ENCODE measurements around the gene EHD4.

The EHD4 gene

DNA sequence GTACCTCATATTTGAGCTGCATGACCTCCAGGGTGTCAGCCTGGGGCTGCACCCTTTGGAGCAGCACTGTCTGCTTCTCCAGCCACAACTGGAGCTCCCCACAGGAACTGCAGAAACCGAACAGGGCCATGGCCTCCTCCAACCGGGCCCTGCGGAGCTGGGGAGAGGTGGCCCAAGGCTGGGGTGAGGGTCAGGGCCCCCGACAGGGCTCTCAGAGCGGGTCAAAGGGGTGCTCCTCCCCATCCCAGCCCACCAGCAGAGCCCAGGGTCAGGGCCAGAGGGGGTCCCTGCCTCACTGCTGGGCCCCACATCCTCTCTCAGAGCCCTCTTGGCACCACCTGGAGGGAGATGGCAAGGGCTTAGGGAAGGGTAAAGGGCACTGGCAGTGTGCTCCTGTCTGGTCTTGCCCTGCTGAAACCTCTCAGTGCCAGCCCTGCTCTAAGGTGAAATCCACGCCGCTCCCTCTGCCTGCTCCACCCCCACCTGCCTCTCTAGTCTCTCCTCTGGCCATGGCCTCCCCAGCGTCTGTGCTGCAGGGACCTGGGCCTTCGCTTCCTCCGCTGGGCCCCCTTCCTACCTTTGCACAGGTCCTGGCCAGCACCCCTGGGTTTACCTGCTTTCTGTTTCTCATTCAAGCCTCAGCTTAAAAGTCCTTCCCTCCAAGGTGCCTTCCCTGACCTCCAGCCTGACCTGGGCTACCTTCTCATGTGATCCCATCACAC, 92.0 kb downstream of the EHD4 start:
- no peak for DNase-seq (ENCODE audit: low read depth)

DNA sequence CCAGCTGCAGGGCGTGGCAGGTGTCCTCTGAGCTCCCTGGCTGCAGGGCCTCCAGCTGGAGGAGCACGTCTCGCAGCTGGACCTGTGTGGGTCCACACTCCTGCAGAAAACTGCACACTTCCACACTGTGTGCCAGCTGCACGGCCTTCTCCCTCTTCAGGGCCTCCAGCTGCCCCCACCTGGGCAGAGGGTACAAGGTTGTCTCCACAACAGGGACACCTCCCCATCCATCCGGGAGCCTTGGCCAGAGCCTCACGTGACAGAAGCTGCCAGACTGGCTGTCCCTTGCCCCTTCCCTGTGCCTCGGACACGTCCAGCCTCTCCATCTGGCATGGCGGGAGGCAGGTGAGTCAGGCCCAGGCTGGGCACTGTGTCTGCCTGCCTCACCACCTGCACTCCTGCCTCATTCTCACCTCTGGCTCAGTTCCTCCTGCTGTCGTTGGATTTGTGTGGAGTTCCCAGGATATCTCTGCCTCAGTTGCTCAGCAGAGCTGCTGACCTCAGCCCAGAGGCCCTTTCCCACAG, 93.0 kb downstream of the EHD4 start:
- no peak for DNase-seq (ENCODE audit: low read depth)

DNA sequence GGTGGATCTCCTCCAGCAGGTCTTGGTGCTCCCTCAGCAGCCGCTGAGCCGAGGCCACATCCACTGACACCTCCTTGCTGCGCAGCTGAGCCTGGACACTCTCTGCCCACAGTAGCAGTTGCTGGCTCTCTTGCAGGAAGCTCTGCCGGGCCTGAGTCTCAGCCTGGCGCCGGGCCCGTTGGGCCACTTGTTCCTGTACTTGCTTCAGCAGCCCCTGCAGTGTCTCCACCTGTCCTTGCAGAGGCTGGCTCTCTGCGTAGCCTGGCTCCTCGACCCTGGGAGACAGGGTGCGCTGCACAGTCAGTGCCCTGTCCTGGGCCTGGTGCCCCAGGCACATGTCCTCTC, 94.0 kb downstream of the EHD4 start:
- no peak for DNase-seq (ENCODE audit: low read depth)

DNA sequence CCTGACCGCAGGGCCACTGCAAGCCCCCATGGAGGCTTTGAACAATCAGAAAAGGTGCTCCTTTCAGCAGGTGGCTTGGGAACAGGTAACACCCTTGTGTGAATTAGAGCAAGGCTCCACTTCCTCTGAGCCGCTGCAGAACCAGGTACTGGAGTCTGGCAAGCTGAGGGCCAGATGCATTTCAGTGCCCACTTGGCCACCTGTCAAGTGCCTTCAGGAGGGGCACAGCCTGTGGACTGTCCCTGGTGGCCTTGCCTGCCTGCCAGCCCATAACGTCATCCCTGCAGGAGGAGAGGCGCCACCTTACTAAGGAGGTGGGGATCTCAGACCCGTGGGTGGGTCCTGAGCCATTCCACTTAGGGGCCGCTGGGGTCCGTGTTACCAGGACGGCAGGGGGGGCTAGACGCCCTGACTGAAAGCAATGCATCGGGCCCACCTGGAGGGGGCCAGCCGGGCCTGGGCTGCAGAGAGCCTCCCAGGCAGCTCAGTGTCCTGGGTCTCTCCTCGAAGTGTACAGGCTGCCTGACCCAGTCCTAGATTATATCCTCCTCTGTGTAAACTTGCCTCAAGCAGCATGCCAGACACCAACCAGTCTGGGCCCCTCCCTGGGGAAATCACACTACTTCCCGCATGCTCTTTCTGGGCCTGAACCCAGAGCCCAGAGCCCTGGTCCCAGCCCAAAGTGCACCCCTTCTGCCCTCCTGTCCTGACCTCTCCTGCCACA, 94.6 kb downstream of the EHD4 start:
- no peak for DNase-seq (ENCODE audit: low read depth)

DNA sequence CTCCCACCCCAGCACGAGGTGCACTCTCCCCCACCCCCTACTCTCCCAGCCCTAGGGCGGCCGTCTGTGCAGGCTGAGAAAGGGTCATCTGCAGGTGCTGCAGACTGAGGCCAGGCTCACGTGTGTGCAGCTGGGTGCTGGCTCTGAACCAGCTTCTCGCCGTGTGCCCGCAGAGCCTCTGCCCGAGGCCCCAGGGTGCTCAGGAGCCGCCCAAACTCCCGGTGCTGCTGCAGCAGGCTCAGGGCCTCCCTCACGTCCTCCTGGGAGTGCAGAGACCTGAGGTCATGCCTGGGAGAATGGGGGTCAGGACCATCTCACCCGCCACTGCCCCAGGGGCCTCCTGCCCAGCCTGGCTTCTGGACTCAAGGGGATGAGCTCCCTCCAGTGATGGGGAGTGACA, 95.7 kb downstream of the EHD4 start:
- no peak for DNase-seq (ENCODE audit: low read depth)

DNA sequence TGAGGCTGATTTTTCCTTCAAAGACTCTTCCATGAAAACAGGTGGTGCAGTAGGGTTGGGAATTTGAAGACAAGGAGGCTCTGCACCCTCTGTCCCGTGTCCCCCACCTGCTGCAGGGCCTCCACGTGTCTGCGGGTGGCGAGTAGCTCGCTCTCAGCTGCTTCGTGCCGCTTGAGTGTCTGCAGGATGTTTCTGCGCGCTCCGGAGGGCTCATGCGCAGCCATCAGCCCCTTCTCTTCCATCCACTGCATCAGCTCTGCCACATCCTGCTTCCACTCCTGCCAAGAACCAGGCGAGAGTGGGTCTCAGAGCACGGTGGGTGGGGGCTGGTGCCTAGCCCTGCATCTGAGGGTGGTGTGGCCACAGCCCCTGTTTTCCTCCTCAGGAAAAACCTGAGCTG, 96.3 kb downstream of the EHD4 start:
- no peak for DNase-seq (ENCODE audit: low read depth)

DNA sequence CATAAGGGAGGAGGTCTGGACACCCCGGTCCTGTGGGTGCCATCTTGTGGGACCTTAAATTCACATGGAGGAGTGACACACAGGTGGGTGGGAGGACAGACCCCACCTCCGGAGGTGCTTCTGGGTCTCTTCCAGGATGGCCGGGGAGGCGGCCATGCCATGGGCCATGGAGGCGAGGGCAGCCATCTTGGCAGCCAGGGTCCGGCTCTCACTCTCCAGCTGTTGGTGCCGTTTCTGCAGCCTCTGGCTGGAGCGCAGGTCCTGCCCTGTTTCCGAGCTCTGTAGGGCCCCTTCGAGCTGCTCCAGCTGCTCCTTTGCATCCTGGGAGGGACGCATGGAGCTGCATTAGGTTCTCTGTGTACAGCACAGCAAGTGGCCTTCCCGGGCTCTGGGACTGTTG, 97.6 kb downstream of the EHD4 start:
- no peak for DNase-seq (ENCODE audit: low read depth)

DNA sequence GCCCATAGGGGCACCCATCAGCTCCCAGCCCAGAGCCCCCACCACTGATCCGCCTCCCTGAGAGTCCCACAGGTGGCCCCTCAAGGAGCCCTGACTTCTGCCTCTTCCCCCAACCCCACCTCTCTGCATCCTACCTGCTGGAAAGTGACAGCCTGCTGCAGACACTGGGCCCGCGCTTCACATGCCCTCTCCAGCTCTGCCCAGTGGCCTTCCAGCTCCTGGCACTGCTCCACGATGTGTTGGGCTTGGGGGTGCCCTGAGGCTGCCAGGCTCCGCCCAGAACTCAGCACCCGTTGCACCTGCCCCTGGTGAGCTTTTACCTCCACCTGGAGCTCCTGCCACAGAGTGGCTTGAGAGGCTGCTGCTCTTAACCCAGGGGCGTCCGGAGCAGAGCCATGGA, 98.6 kb downstream of the EHD4 start:
- DNase-seq (ENCODE audit: low read depth), result no peak

DNA sequence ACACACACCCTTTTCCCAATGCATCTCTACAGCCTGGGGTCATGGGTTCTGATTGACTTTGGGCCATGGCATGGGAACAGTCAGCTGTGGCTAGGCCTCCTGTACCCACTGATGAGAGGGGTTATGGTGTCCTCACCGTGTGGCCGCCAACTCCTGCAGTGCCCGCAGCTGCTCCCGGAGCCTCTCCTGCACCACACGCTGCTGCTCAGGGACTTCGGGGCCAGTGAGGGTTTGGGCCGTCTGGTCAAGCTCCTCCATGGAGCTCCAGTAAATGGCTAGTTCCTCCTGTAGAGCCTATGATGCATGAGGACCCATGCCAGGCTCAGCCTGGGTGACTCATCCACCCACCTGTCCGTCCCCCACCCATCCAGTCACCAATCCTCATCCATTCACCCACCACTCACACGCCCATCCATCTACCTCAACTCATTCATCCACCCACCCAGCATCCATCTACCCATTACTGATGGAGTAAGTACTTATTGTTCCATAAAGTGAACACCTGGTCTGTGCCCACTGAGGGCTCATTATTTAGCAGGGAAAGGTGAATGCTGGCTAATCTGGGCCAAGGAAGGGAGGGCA, 100.1 kb downstream of the EHD4 start:
- no peak for DNase-seq (ENCODE audit: low read depth)

DNA sequence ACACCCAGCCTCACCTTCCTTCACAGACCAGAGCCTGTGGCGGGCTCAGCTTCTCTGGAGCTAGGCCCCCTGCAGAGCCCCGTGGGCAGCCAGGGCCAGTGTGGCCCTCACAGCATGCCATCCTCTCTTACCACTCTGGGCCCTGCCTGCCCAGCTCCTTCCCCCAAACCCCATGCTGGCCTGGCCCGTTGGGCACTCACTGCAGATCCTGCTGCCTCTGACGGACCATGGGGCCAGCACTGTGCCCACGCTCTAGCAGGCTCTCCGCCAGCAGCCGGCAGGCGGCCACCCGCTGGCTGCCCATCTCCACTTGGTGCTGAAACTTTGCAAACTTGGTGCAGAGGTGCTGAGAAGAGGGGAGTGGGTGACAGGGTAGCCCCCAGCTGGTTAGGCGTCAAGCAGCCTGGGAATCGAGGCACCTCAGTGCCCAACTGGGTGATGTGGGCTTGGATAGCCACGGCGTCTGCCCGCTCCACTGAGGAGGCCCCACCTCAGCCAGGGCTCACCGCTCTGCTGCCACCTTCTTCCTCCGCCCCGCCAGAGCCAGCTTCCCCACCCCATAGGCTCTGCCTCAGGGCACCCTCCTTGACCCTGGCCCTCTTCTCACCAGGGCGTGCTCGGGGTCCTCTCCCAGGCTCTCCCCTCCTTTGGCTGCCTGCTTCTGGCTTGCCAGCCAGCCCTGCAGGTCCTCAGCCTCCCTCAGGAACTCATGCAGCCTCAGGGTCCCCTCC, 101.0 kb downstream of the EHD4 start:
- no peak for DNase-seq (ENCODE audit: low read depth)

DNA sequence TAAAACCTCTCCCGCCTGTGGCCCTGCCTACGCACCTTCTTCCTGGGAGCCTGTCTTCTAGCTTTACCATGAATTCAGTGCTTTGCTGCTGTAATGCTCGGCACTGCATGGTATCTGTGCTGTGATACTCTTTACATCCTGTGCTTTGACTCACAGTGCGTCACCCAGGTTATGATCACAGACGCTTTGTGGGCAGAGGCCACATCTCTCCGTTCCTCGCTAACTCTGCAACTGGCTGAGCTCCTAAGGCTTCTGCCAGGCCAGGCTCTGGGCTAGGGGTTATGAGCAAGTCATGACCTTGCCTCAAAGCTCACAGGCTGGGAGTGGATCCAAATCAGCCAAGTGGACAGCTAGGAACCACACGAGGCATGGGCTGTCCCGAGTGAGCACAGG, 101.7 kb downstream of the EHD4 start:
- DNase-seq (ENCODE audit: low read depth), result peak; percentile 23

DNA sequence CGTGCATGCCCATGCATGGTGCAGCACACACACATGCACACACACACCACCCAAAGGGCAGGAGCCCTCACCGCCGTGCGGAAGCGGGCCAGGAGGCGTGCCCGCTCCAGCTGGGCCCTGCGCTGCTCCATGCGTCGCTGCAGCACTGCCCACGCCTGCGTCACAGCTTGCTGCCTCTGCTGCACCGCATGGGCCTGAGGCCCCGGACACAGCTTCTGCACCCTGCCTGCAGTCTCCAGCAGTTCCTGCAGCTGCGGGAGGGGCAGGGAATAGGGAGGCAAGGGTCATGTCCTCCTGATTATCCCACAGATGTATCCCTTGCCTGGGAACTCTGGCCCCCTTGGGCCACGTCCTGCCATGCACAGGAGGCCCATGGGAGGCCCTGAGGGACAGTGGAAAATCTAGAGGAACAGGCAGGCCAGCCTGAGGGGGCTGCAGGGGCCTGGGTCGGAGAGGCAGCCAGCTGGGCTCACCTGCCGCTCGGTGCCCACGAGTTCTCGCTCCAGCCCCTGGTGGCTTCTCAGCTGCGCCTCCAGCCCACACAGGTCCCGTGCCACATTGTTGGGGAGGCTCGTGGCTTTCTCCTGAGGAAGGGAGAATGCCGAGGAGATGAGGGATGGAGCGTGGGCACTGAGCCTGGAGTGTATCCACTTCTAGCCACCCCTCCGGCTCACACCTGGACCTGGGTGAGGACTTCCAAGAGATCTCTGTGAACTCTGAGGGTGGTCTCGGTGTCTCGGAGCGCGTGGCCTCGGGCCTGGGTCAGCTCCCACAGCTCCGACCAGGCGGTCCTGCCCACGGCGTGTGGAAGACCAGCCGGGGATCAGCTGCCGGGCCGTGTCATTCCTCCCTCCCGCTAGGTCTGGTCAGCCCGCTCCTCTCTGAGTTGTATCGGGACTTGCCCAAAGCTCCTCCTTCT, 102.3 kb downstream of the EHD4 start:
- DNase-seq (ENCODE audit: low read depth), result no peak

DNA sequence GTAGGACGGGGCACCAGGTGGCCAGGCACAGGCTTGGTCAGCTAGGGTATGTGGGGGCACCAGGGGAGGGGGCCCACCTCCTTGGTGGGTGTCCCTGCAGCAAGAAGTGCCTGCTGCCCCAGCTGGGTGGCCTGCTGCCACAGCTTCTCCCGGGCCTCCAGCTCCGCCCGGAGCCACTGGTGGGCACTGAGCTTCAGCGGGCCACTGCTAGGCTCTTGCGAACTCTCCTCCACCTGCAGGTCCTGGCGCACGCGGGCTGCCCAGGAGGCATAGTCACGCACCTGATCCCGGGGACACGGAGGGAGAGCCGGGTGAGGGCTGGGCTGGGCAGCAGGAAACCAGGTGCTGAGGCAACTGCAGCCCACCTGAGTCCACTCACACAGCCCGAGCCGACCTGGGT, 104.0 kb downstream of the EHD4 start:
- no peak for DNase-seq (ENCODE audit: low read depth)

DNA sequence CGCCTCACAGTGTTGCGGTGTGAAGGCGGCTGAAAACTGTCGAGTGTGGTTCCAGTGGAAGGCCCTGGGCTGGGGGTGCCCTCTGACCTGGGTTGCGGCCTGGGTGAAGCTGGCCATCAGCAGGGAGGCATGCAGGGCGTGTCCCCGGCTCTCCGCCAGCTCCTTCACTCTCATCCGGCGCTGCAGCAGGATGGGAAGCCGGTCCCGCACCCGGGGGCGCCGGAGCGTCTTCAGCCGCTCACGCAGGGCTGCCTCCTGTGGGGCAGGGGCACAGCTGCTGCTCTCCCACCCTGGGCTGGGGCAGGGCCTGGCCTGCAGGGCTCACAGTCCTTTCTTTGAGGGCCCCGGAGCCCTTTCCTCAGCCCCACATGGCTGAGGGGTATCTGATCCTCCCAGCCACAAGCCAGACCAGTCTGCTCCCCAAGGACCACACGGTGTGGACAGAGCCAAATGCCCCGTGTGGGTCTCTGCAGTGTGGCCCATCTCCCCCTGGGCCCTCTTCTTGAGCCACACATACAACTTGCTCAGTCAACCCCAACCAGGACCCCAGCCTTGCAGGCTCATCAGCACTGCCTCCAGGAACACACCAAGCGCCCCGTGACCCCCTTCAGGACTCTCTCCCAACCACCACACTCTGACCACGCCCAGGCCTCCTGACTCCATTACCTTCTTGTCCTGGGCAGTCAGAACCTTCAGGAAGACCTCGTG, 105.3 kb downstream of the EHD4 start:
- no peak for DNase-seq (ENCODE audit: low read depth)

DNA sequence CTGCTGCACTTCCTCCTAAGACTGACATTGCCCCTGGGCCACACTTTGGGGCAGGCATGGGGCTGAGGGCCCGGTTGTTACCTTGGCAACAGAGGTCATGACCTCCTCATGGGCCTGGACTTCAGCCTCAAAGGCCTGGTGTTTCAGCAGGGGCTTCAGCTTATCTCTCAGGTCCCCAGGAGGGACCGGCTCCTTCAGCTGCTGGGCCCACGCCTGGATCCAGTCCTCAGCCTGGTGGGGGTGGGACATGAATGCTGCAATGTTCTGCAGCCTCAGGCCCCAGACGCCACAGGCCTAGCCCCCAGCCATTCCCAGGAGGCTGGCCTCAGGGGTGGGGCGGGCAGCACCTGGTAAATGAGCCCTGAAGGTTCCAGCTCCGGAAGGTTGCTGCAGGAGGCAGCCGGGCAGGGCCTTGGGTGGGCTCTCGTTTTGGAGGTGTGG, 106.1 kb downstream of the EHD4 start:
- DNase-seq (ENCODE audit: low read depth), result no peak

DNA sequence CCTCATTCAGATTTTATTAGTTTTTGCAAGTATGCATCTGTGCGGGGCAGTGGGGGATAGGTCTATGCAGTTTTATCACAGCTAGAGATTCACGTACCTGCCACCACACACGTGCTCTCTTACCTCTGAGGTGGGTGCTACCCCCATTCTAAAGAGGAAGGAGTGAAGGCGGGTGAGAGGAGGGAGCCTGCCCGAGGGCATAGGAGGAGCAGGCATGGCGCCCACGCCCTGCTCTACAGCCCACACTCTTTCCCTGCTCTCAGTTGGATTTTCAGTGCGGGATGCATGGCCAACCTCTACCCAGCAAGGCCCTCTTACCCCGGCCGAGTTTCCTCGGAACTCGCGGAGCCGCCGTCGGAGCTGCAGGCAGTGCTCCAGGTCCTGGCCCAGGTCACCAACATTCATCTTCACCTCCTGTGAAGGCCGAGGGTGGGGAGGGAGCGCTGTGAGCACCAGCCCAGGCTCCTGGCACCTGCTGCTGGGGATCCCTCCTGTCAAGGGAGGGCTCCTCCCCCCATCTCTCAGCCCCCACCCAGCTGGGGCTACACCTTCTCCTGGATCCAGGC, 106.8 kb downstream of the EHD4 start:
- no peak for DNase-seq (ENCODE audit: low read depth)

DNA sequence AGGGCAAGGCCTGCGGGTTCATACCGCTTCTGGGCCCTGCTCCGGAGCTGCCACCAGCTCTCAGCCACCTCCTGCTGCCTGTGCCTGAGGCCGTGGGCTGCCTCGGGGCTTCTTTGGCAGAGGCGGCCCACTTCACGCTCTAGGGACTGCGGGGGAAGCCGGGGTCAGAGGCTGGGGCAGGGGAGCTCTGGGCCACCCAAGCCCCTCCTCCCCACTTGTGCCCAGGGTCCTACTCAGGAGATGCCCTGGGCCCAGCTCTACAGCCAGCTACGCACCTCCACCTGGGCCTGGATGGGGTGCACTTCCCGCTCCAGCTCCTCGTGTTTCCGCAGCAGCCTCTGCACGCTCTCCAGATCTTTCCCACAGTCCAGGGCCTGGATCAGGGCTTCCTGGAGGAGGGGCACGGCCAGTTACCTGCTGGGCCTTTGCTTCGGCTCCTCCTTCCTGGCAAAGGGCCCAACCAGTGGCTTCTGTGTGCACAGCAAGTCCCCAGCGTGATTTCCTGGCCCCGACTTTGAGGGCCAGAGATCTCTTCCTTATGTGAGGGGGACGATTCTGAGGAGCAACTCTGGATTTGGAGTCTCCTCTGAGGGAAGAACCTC, 109.7 kb downstream of the EHD4 start:
- DNase-seq (ENCODE audit: low read depth), result no peak

DNA sequence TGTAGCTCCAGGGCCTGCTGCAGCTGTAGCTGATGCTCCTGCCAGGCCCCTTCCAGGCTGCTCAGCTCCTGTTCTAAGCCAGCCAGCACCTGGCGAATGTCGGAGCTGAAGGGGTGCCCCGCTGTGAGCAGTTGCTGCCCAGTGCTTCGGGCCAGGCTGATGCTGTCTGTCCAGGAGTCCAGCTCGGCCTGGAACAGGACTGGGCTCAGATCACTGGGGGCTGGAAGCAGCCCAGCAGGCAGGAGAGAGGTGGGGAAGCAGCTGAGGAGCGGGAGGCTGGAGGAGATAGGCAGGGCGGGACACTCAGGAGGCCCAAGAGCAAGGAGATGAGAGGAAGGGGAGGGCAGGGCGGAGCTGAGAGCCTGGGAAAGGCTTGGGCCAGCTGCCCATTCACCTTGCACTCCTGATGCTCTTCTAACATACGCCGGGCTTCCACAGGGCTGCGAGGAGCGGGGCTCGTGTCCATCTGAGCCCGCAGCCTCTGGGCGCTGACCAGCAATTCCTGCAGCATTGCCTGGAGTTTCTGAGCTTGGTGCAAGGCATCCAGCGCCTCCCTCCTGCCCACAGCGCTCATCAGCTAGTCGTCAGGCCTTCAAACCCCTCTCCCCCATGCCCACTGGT, 110.5 kb downstream of the EHD4 start:
- DNase-seq (ENCODE audit: low read depth), result no peak

DNA sequence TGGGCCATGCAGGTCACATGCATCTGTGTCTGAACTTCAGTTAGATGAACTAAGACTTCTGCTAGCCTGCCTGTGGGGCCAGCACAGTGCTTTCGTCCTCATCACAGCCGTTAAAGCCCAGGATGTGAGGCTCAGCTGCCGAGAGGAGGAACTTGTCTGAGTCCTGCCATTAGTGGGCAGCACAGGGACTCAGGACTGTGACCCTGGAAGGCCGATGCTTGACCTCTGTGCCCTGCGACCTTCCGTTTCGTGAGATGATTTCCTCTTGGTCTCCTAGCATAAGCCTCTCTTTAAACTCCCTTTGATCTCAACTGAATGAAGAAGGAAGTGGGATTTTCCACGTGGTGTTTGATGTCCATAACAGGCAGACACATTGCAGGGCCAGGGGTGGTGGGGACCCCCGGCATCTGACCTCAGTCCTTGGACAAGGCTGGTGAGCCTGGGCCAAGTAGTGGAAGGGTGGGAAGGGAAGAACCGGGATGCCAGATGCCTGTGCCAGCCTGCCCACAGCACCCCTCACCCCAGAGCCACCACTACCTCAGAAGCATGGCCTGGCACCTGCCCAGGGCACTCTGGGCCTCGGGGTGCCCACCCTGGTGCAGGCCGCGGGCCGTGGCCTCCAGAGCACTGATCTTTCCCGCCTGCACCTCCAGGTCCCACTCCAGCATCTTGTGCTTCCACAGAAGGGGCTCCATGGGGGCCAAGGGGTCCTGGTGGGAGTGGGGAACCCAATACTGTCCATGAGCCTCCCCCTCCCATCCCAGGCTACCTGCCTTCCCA, 112.1 kb downstream of the EHD4 start:
- DNase-seq (ENCODE audit: low read depth), result no peak

All from activated T-cell treated with anti-CD3 and anti-CD28 coated beads for 1 hour (primary cell).